ENCODE measurements around the gene FNBP1L. TPM values are rescaled to one million over a fixed set of nuclear protein-coding genes. Genes with fewer than 3 reads are reported as not detected.

The FNBP1L gene
- total and polyA plus RNA-seq, 8 donors: 10.1 to 32.4 (median 16.0) TPM

DNA sequence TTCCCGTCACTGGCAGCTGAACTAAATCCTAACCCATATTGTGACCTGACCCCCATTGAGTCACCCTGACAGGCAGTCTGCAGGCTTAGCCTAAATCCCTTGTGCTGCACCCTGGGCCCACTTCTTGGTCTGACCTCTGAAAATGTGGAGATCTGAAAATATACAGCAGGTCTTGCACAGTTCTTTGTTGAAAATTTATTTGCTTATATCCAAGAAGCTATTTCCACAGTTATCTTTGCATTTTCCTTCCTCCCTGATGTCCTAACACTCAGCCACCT is 146.6 kb downstream of the FNBP1L start:
- DNase-seq (no peak), ATAC-seq (no peak), FAIRE-seq (no peak)
- peaks cover 11 to 31% (median 29%) of the 10 kb centered on the region in 3 donors for H3K4me1 ChIP-seq
- no peaks in the 10 kb centered on the region for H3K27me3 ChIP-seq
- TF ChIP-seq, protein P1, sequence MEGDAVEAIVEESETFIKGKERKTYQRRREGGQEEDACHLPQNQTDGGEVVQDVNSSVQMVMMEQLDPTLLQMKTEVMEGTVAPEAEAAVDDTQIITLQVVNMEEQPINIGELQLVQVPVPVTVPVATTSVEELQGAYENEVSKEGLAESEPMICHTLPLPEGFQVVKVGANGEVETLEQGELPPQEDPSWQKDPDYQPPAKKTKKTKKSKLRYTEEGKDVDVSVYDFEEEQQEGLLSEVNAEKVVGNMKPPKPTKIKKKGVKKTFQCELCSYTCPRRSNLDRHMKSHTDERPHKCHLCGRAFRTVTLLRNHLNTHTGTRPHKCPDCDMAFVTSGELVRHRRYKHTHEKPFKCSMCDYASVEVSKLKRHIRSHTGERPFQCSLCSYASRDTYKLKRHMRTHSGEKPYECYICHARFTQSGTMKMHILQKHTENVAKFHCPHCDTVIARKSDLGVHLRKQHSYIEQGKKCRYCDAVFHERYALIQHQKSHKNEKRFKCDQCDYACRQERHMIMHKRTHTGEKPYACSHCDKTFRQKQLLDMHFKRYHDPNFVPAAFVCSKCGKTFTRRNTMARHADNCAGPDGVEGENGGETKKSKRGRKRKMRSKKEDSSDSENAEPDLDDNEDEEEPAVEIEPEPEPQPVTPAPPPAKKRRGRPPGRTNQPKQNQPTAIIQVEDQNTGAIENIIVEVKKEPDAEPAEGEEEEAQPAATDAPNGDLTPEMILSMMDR (IDR thresholded peaks at IDR 0.05): no peak
- peak overlapping the region in 1 of 4 donors; percentile 93 for H3K27ac ChIP-seq
- H3K36me3 ChIP-seq: no peaks in the 10 kb centered on the region
- H3K4me3 ChIP-seq: no peak overlapping the region
- H3K9me3 ChIP-seq: no peaks in the 10 kb centered on the region
- intact Hi-C loops (cut with DNase I): no loop called here
- WGBS, 2 donors: 89 to 100% methylated on average over 1 of the region's 1 CpG

DNA sequence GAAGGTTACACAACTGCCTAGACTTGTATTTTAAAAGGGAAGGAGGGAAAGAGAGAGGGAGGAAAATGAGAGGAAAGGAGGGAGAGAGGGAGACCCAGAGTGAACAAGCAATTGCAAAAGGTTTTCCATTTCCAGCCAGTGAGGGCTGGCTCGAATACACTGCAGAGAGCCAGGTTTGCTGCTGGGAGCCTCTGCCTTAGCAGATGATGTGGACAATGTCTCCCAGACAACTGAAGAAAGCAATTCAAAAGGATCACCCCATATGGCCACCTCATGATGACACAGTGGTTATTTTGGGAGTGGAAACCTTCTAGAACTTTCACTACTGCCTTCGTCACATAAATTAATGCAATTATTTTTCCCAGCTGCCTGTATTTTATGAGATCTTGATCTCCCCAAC is 147.3 kb downstream of the FNBP1L start:
- 77 to 94% methylated on average over 2 of the region's 2 CpGs for whole genome bisulfite sequencing, 2 donors
- no peak overlapping the region for H3K27ac ChIP-seq
- H3K4me1 ChIP-seq: peaks cover 11 to 31% (median 29%) of the 10 kb centered on the region in 3 donors
- no peak for FAIRE-seq
- H3K36me3 ChIP-seq: no peaks in the 10 kb centered on the region
- no peak for DNase-seq
- intact Hi-C loops (cut with DNase I): no loop called here
- no peak overlapping the region for H3K4me3 ChIP-seq
- H3K27me3 ChIP-seq: no peaks in the 10 kb centered on the region
- TF ChIP-seq, protein P1 (IDR thresholded peaks at IDR 0.05): no peak
- H3K9me3 ChIP-seq: no peaks in the 10 kb centered on the region
- no peak for ATAC-seq

DNA sequence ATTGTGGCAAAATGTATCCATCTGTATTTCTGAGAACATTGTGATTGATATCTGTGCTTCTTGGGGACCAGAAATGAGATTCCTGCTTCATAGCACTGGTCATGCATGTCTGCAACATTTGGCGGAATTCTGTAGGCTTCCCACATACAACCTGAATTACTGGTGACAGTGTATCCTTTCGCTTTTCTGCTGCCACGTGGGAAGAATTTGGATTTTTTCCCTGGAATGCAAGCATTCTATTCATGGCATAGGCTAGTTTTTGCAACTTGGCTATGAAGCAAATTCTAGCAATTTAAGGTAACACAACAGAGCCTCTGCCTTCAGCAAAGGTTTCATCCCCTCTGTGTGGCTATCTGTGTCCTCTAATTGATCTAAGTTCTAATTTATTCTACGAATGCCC is 147.8 kb downstream of the FNBP1L start:
- H3K9me3 ChIP-seq: no peaks in the 10 kb centered on the region
- intact Hi-C loops (cut with DNase I): no loop called here
- 78 to 81% methylated on average over 4 of the region's 4 CpGs for WGBS, 2 donors
- no peak for DNase-seq
- H3K4me3 ChIP-seq: no peak overlapping the region
- TF ChIP-seq, protein P1 (IDR thresholded peaks at IDR 0.05): no peak
- H3K27me3 ChIP-seq: no peaks in the 10 kb centered on the region
- H3K27ac ChIP-seq: no peak overlapping the region
- H3K36me3 ChIP-seq: no peaks in the 10 kb centered on the region
- no peak for ATAC-seq
- no peak for FAIRE-seq
- peaks cover 11 to 32% (median 31%) of the 10 kb centered on the region in 3 donors for H3K4me1 ChIP-seq

DNA sequence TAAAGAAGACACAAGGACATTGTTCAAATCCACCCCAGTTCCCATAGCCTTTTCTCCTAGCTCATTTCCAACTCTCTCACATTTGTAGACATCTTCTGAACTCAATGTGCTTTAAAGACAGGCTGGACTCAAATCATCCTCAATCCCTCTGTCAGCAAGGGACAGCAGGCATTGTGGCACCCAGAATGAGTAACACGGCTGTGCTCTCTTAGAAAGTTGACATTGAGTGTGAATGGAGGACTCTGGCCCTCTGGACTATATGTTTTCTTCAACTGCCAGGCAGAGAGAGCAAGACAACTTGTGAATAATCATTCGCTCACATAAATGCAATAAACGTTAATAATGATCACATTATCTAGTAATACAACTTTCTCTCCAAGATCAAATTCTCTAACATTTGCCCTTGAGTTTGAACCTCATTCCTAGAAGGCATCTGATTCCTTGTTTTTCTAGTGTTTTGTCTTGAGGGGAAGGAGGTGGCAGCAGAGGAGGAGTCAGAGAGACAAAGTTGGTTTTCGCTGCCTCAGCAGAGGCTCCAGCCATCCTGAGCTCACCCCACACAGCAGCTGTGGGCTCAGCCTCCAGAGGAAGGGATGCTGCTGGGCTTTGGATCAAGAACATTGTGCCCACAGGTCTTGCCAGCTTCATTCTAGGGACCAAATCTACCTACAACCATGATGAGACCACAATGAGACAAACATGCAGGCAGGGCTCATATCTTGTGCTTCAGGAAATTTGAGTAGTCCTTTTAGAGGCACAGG is 148.6 kb downstream of the FNBP1L start:
- H3K27ac ChIP-seq: no peak overlapping the region

DNA sequence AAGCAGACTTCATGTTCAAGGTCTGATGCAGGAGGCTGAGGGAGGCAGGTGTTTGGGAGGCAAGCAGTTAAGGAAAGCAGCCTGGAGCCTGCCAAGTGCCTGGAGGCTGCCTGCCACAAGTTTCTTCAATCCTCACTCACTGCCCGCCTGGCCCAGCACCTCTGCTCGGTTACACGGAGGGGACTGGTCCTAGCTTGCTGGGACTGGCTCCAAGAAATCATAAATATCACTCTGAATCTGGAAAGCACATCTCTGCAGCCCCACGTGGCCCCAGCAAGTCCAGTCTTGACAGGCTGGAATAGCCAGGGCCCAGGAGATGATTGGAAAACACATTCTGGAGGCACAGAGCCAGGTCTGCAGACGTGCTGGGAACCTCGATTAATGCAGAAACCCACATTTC is 149.8 kb downstream of the FNBP1L start:
- no peak for FAIRE-seq
- WGBS, 2 donors: 31 to 64% methylated on average over 6 of the region's 6 CpGs

More for the DNA sequence above, 148.6 kb downstream of the FNBP1L start:
- TF ChIP-seq, protein P1 (IDR thresholded peaks at IDR 0.05): no peak
- intact Hi-C loops (cut with DNase I): no loop called here
- no peaks in the 10 kb centered on the region for H3K36me3 ChIP-seq
- FAIRE-seq (no peak), ATAC-seq (no peak), DNase-seq (no peak)
- 83 to 88% methylated on average over 4 of the region's 4 CpGs for WGBS, 2 donors
- H3K4me1 ChIP-seq: peaks cover 11 to 29% (median 26%) of the 10 kb centered on the region in 3 donors
- no peak overlapping the region for H3K4me3 ChIP-seq
- no peaks in the 10 kb centered on the region for H3K27me3 ChIP-seq
- H3K9me3 ChIP-seq: no peaks in the 10 kb centered on the region

More for the DNA sequence above, 149.8 kb downstream of the FNBP1L start:
- H3K27me3 ChIP-seq: no peaks in the 10 kb centered on the region
- intact Hi-C loops (cut with DNase I): no loop called here
- no peaks in the 10 kb centered on the region for H3K36me3 ChIP-seq
- TF ChIP-seq, protein P1 (IDR thresholded peaks at IDR 0.05): no peak
- H3K4me3 ChIP-seq: no peak overlapping the region
- H3K4me1 ChIP-seq: peaks cover 11 to 17% (median 14%) of the 10 kb centered on the region in 3 donors
- DNase-seq: peak in 1 of 6 donors; percentile 40
- ATAC-seq: no peak
- no peak overlapping the region for H3K27ac ChIP-seq
- no peaks in the 10 kb centered on the region for H3K9me3 ChIP-seq

Data from pancreas (tissue), 10 donors.